ENCODE results near the gene PTTG1IP. TPM values are rescaled to one million over a fixed set of nuclear protein-coding genes. Genes with fewer than 3 reads are reported as not detected.

PTTG1IP gene
- total and polyA plus RNA-seq, 10 of the 15 experiments (the other 5 are each of a cell fraction or from before 2014, with no cell fraction given): 2.4 to 56.4 (median 44.4) TPM

DNA sequence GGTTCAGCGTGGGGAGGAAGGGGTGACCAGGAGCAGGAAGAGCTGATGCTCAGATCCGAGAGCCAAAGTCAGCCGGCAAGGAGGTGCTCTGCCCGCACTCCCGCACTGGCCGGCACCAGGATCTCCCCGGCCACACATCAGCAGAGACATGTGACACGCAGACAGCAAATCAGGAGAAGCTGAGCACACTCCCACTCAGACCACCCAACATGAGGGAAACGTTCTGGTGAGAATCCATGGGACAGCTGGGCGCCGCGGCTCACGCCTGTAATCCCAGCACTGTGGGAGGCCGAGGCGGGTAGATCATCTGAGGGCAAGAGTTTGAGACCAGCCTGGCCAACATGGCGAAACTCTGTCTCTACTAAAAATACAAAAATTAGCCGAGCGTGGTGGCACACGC is 18.6 kb upstream of the PTTG1IP start:
- Histone ChIP-seq H3K4me3 (no peak overlapping the region), H3K36me3 (ENCODE audit: control insufficient read depth in 2 of 2, insufficient read depth in 2 of 2, low read length in 1 of 2) (peaks cover 0 to 3% of the 10 kb centered on the region in 2 experiments; a peak in 1 of 4 replicates), H4K20me1 (ENCODE audit: control insufficient read depth, insufficient read depth) (no peaks in the 10 kb centered on the region), H3K4me2 (ENCODE audit: control insufficient read depth, insufficient read depth) (no peak overlapping the region), H3K4me1 (ENCODE audit: control insufficient read depth, insufficient read depth, low read length) (no peaks in the 10 kb centered on the region), H3K9ac (ENCODE audit: control insufficient read depth, insufficient read depth, low read length) (no peak overlapping the region), H3K27me3 (replicated peaks in 1 of 2; ENCODE audit: control insufficient read depth in 2 of 2, insufficient read depth in 2 of 2, low read length in 1 of 2) (no peaks in the 10 kb centered on the region), H3K9me3 (replicated peaks; ENCODE audit: control insufficient read depth, insufficient read depth, low read length) (no peaks in the 10 kb centered on the region), H3K27ac (ENCODE audit: control insufficient read depth, insufficient read depth) (no peak overlapping the region), H2AFZ (ENCODE audit: control insufficient read depth, low read depth, low read length) (no peak overlapping the region), H3K79me2 (ENCODE audit: control insufficient read depth, insufficient read depth, low read length) (no peaks in the 10 kb centered on the region)
- no TSS peak for BruUV-seq (replicated peaks)
- DNase-seq (ENCODE audit: low read depth, low spot score) (no peak), FAIRE-seq (no peak), ATAC-seq (no peak)
- SMC1A ChIA-PET (ENCODE audit: uncharacterized antibody, unreplicated experiment): interaction anchor here (0.6 to 6.1 kb wide), 7 partner anchors 12 to 52 kb away, joined by 3 to 56 read pairs (median 4); no protein-coding TSS in a partner anchor
- TF ChIP-seq SUZ12 (IDR thresholded peaks at IDR 0.05; ENCODE audit: unreplicated experiment) (no peak), ZNF622 (IDR thresholded peaks at IDR 0.05) (no peak), CREB1 (IDR thresholded peaks at IDR 0.05; ENCODE audit: low read depth) (no peak), RELA (IDR thresholded peaks at IDR 0.05; ENCODE audit: borderline replicate concordance, partially characterized antibody) (no peak), POLR2AphosphoS5 (IDR thresholded peaks at IDR 0.05; ENCODE audit: low read length) (no peak), YY1 (IDR thresholded peaks at IDR 0.05; ENCODE audit: low read depth, low read length) (no peak), EED (IDR thresholded peaks at IDR 0.05; ENCODE audit: low read depth) (no peak), NR2F1 (conservative IDR thresholded peaks at IDR 0.05) (no peak), NFXL1 (IDR thresholded peaks at IDR 0.05; ENCODE audit: borderline replicate concordance) (no peak), BRCA1 (IDR thresholded peaks at IDR 0.05; ENCODE audit: low read depth, low read length) (no peak), CHD1 (IDR thresholded peaks at IDR 0.05; ENCODE audit: low read depth, low read length) (no peak), KLF5 (IDR thresholded peaks at IDR 0.05; ENCODE audit: partially characterized antibody) (no peak), ZNF207 (IDR thresholded peaks at IDR 0.05; ENCODE audit: borderline replicate concordance) (no peak), SP1 (IDR thresholded peaks at IDR 0.05; ENCODE audit: low read depth, low read length) (no peak)
- TF ChIP-seq, protein P1, sequence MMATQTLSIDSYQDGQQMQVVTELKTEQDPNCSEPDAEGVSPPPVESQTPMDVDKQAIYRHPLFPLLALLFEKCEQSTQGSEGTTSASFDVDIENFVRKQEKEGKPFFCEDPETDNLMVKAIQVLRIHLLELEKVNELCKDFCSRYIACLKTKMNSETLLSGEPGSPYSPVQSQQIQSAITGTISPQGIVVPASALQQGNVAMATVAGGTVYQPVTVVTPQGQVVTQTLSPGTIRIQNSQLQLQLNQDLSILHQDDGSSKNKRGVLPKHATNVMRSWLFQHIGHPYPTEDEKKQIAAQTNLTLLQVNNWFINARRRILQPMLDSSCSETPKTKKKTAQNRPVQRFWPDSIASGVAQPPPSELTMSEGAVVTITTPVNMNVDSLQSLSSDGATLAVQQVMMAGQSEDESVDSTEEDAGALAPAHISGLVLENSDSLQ (IDR thresholded peaks at IDR 0.05): no peak
- RAD21 ChIA-PET (ENCODE audit: unreplicated experiment): interaction anchor here (0.6 to 3.9 kb wide), 9 partner anchors 9 to 50 kb away, joined by 3 to 32 read pairs (median 5); partner anchors contain the start of gene PTTG1IP
- in situ Hi-C loops (cut with MboI) (no loop called here), intact Hi-C loops (cut with micrococcal nuclease; ENCODE audit: unreplicated experiment) (loop anchor here (1.0 kb wide), 1 partner anchor 39 kb away; no protein-coding TSS in a partner anchor)
- POLR2A ChIA-PET: interaction anchor here (0.6 to 1.8 kb wide), 5 partner anchors 8 to 448 kb away, joined by 3 to 9 read pairs (median 6); no protein-coding TSS in a partner anchor
- WGBS (ENCODE audit: insufficient coverage, insufficient replicate concordance, low lambda C conversion rate, missing lambda C conversion rate): 87% methylated on average over 19 of the region's 19 CpGs
- CTCF ChIA-PET: interaction anchor here (1.0 to 5.5 kb wide), 13 partner anchors 10 to 239 kb away, joined by 3 to 80 read pairs (median 6); no protein-coding TSS in a partner anchor
